GM19372 (cell line): ENCODE results near the gene UNC45B.
A peak's percentile ranks its signal among the peaks of the same experiment; 100 is the strongest.
"Not testable (repeated sequence)": the region's sequence is repeated elsewhere in the genome, so short reads cannot be mapped to it uniquely, and the experiment has no call there.

Experiments
- ATAC-seq: cut with Tn5 transposase; IDR thresholded peaks from one replicate; pipeline ENCODE4 v1.9.1; 2021; ENCODE audit warnings: mild to moderate bottlenecking, low read depth, moderate library complexity; ENCODE audit not compliant: unreplicated experiment

The UNC45B gene, protein sequence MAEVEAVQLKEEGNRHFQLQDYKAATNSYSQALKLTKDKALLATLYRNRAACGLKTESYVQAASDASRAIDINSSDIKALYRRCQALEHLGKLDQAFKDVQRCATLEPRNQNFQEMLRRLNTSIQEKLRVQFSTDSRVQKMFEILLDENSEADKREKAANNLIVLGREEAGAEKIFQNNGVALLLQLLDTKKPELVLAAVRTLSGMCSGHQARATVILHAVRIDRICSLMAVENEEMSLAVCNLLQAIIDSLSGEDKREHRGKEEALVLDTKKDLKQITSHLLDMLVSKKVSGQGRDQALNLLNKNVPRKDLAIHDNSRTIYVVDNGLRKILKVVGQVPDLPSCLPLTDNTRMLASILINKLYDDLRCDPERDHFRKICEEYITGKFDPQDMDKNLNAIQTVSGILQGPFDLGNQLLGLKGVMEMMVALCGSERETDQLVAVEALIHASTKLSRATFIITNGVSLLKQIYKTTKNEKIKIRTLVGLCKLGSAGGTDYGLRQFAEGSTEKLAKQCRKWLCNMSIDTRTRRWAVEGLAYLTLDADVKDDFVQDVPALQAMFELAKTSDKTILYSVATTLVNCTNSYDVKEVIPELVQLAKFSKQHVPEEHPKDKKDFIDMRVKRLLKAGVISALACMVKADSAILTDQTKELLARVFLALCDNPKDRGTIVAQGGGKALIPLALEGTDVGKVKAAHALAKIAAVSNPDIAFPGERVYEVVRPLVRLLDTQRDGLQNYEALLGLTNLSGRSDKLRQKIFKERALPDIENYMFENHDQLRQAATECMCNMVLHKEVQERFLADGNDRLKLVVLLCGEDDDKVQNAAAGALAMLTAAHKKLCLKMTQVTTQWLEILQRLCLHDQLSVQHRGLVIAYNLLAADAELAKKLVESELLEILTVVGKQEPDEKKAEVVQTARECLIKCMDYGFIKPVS

DNA sequence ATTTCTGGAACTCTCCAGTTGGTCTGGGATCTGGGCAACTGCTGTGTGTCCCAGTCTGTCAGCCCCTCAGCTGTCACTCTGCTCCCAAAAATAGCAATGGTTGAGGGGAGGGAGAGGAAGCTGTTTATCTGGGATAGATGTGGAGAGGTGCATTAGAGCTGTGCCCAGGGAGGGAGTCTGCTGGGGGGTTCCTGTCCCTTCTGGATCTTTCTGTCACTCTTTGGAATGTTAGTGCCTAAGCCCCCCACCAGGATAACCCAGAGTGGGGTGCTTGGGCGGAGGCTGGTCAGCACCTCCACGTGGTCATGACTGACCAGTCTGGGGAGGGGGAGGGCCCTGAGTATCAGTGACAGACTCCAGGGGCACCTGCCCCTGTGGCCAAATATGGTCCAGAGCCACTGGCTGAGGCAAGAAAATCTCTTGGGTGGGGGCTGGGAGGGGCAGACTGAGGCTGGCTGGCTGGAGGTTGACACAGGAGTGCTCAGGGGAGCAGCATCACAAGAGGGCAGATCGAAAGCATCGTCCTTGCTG is at the start of gene UNC45B:
TSS of gene UNC45B (plus strand) at position 443 of the 531 bp plus-strand sequence. CDS start 447 bp downstream, outside the sequence.
- ATAC-seq = no peak

DNA sequence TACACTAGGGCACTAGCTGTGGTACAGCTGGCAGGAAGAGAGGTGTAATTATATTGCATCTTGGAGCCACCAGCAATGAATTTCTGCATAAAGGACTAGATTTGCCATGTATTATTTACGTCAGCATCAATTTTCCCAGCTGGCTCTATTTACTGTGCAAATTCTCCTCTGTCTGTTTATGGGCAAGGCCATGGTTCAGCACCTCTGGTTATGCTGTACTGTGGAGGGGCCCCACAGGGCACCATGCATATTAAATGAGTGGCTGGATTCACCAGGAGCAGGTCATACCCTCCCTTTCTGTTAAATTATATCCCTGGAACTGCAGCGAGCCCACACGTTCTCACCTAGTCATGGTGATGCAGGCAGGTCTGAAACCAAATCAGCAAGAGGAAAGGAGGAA is 47.7 kb upstream of the UNC45B start:
- ATAC-seq = no peak

DNA sequence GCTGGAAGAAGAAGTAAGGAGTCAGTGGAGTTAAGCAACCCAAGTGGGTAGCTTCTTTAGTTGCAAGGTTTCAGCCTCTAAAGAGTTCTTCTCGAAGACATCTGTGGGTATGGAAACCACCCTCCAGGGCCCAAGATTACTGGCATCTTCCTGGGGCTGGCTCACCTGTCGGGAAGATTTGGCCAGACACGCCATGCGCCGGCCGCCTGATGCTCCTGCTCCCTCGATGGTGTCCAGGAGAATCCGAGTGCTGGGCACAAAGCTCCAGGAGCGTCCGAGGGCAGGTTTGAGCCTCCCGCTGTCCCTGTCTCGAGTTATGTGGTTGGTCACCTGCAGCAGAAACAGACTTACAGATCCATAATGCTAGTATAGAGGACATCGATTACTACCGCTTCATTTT is 46.6 kb upstream of the UNC45B start:
- no peak for ATAC-seq

DNA sequence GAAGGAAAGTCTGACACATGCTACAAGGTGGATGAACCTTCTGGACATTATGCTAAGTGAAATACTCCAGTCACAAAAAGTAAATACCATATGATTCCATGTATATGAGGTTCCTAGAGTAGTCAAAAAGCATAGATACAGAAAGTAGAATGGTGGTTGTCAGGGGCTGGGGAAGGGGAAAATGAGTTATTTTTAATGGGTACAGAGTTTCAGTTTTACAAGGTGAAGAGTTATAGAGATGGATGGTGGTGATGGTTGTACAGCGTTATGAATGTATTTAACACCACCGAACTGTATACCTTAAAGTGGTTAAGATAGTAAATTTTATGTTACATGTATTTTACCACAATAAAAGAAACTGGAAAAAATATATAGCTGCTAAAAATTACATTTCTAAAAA is 45.9 kb upstream of the UNC45B start:
- no peak for ATAC-seq

DNA sequence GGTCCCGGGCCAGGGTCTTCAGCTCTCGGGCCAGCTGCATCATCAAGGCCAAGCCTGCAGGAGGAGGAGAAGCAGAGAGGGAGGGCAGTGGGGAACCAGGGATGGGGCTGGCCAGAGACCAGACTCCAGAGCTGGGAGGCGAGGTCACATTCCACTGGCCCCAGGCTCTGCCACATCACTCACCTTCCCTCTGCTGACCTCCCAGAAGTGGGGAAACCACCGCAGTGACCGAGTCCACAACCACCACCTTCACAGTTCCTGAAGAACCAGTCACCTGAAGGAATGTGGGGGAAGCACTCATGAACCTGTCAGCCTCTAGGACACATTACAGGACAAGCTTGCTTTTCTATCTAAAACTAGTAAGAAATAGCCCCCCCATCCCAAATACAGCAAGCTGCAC is 44.3 kb upstream of the UNC45B start:
- no peak for ATAC-seq

DNA sequence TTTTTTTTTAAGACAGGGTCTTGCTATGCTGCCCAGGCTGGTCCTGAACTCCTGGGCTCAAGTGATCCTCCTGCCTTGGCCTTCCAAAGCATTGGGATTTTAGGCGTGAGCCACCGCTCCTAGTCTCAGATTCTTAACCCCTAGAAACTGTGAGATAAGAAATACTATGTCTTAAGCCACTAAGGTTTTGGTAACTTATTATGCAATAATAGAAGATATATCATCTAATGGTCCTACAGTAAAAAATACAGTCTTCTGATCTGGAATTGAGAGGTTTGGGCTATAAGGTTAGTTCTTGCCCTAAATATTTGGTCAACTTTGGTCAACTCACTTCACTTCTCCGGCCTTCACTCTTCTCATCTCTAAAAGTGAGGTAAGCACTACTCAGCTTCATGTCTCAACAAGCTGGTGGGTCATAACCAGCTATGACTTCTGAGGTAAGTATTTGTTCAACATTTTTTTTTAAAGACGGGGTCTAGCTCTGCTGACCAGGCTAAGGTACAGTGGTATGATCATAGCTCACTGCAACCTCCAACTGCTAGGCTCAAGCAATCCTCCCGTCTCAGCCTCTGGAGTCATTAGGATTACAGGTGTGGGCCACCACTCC is 42.7 kb upstream of the UNC45B start:
- no peak for ATAC-seq

DNA sequence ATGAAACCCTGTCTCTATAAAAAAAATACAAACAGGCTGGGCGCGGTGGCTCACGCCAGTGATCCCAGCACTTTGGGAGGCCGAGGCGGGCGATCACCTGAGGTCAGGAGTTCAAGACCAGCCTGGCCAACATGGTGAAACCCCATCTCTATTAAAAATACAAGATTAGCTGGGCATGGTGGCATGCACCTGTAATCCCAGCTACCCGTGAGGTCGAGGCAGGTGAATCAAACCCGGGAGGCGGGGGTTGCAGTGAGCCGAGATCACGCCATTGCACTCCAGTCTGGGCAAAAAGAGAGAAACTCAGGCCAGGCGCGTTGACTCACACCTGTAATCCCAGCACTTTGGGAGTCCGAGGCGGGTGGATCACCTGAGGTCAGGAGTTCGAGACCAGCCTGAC is 36.8 kb upstream of the UNC45B start:
- not testable (repeated sequence) for ATAC-seq

DNA sequence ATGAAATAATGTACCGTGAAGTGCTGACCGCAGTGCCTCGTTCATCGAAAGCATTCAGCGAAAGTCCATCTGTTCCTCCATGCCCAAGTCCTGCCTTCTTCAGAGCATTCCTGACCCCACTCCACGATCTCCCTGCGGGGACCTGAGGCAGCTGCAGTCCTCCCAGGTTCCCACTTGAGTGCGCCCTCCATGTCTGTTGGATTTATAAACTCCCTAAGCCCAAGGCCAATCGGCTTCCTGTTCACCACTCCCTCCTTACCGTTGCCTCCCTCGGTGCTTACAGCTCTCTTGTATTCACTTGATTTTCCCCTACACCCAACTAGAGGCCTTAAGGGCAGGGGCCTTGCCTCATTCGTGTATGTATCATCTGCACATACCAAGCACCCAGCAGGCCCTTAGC is 30.8 kb upstream of the UNC45B start:
- no peak for ATAC-seq

DNA sequence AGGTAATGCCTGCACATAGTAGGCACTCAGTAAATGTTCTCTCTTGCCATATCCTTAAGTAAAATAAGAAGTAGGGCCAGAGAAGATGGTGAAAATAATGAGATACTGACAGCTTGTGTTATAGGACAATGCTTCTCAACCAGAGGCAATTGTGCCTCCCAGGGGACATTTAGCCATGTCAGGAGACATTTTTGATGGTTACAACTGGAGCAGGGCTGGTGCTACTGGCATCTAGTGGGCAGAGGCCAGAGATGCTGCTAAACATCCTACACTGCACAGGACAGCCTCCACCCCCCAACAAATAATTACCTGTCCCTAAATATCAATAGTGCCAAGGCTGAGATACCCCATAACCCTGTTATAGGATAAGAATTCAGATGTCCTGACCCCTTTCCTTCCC is 29.6 kb upstream of the UNC45B start:
- ATAC-seq = no peak

DNA sequence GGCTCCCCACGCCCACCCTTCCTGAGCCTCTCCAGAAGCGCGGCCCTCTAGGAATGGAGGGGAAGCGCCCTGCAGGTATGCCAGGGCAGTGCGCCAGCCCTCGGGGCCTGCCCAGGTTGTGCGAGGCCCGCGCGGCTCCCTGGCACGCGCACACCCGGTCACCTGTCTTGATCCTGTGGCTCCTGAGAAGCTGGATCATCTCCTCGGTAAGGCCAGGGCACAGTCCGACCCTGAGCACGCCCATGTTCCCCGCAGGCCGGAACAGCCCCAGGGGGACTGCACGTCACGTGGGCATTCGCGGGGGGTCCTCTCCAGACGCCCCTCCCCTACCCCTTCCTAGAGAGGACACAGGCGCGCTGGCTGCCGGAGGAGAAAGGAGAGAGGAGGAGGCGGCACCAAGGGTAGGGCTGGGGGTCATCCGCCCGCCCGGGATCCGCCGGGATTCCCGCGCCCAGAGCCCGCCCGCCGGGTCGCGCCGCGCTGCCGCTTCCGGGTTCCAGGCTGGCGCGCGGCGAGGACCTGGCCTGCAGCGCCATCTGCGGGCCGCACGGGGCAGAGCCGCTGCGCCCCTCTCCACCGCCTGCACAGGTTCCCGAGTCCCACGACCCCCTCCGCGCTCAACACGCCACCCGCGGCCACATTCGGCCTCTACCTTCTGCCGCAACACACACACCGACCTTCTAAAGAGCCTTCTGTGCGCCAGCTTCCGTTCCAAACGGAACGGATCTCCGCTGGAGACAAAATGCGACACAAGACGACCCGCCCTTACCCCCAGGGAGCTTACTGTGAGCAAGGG is 28.0 kb upstream of the UNC45B start, which contains the start of gene RAD51D:
TSS of gene RAD51D (minus strand) at position 491 of the 796 bp plus-strand sequence. CDS start at position 244, 247 bp downstream.
- peak; percentile 83 for ATAC-seq

DNA sequence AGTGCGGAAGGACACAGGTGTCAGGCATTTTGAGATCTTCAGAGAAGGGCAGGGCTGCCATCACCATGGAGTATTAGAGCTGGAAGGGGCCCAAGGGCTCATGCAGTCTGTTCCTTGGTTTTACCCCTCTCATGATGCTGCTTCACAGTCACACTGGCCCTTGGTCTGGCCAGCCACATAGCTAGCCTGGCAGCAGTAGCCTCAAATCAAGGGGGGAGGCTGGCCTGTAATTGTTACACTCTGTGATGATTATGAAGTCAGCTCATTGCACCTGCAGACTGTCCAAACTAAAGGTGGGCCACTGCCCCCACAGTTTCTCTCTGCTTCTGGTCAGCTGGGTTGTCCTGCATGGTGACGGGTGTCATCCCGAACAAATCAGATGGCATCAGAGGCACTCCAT is 26.3 kb upstream of the UNC45B start, which contains the start of gene FNDC8:
TSS of gene FNDC8 (plus strand) at position 301 of the 400 bp plus-strand sequence. CDS start at position 380, 79 bp downstream.
- no peak for ATAC-seq

DNA sequence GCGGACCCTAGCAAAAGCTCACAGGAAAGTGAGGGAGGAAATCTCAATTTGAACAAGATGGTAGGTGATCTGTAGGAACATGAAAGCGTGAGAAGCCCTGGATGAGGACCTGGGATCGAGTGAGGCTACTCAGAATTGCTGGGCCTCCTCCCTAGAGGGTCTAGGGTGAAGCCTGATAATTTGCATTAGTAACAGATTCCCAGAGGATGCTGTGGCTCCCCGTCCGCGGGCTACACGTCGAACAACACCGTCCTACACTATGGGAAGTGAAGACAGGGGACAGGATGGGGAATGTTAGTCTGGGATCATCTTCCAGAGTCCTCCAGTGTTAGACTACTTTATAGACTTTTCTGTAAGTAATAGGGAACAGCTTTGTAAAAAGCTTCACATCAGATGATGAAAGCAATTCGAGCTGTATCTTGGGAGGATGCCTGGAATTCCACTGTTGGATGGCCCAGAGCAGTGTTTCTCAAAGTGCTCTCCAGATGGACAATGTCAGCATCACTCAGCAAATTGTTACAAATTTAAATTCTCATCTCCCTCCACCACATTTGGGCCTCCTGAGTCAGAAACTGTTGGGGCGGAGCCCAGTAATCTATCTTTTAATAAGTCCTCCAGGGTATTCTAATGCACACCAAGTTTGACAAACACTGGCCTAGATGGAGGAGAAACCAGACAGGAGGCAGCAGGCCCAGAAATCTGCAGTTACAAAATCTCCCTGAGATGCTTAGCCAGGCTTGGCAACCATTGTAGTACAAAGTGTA is 19.7 kb upstream of the UNC45B start:
- no peak for ATAC-seq

DNA sequence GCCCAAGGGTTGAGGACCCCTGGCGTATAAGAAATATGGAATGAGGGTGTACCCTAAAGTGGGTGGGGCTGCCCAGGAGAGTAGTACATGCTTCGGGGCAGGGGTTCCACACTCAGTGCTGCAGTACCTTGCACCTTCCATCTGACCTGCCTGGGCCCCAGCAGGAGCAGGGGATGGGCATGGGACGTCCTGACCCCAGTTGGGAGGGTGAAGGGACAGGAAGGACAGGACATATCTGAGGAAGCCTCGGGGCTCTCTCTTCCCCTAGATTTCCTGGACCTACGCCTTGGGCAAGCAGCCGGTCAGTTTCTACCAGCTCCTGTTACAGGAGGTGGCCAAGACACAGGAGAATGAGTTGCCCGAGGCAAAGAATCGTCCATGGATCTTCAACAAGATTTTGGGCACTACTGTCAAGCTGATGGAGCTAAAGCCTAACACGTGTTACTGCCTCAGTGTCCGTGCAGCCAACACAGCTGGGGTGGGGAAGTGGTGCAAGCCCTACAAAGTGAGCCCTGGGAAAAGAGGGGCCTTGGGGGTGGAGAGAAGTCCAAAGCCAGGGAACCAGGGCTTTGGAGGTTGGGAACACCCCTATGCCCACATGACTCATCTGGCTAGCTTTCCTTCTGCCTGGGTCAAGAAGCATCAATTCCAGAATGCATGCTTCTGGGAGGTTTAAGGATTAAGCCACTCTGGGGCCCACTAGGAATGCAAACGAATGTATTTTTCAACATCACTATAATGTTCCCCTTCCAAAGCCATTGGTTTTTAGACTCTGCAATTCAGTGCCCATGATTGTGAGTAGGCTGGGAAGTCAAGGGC is 18.3 kb upstream of the UNC45B start:
- no peak for ATAC-seq

DNA sequence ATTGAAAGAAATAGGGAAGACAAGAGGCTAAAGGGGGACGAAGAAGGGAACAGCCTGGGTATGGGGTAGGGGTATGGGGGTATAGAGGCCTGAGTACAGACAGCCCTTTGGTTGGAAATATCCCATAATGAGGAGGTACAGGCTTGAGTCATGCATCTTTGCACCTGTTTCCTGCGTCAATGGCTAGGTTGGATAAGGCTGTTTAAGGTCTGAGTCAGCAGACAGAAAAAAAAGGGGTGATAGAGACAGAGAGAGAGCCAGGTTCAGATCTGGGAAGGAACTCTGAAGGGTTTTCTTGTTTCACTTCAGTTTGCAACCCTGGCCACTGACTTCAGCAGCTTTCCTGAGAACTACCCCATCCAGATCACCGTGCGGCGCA is 17.7 kb upstream of the UNC45B start:
- ATAC-seq = no peak

DNA sequence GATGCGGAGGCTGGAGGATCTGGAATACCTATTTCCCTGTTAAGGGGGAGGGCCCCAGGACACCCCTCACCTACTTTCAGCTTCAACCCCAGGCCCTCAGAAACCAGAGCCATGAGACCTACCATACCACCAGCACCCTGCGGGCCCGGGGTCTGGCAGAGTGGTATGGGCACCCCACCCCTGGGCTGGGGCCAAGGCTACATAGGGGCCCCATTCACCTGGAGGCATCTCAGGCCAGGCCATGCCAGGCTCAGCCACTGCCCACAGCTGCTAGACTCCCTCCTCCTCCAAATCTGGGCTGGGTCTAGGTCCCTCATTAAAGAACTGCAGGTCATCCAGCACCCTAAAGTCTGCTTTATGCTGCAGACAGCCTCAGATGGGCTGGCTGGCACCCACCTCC is 17.2 kb upstream of the UNC45B start:
- no peak for ATAC-seq

DNA sequence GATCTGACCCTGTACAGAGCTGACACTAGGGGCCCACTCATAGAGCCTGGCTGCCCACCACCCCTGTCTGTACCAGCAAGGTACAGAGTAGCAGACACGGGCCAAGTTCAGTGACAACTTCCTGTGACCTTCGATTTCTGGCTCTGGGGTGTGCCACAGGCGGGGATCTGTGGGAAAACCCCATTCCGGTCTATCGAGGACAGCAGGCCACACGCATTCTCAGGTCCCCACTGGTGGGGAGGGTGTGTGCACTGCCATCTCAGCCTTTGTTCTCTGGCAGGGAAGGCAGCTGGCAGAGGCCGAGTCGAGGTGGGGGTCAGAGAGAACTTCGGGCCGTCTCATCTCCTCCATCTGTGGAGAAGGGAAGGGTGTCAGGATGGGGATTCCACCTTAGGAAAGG is 15.5 kb upstream of the UNC45B start:
- no peak for ATAC-seq

DNA sequence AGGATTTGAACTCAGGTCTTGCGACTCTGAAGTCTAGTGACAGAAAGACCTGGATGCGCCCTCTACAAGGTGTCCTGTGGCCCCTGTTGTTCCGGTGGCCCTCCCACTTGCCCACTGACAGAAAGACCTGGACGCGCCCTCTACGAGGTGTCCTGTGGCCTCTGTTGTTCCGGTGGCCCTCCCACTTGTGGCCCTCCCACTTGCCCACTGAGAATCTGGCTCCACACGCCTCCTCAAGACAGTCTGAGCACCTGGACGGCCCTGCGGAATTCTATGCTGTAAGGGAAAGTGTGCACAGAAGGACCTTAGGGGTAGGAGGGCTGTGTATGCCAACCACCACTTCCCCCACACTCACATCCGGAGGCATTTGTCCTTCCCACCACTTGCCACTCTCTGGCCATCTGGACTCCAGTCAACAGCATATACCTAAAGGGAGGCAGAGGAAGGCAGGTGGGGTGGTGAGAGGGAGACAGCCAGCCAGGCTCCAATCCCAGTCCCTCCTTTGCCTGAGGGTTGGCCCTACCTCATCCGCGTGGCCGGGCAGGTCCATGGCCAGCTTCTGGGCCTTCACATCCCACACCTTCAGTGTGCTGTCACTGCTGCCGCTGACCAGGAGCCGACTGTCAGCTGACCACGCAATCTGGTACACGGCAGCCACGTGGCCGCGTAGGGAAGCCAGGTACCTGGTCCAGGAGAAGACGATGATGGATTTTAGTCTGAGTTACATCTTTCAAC is 14.6 kb upstream of the UNC45B start:
- no peak for ATAC-seq

DNA sequence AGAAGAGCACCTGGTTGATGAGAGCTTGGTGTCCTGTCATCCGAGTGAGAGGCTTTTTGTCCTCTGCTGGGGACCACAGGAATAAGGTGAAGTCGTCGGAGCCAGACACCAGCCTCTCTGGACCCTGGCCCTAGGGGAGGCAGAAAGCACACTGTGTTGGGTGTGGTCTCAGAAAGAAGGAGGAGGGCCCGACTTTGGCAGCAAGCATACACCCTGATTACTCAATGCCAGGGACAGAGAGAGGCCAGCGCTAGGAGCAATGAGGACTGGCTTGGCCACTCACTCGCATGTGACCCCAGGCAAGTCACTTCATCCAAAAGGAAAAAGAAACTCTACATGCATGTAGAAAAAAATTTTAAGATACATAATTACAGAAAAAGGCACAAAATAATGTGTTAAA is 12.3 kb upstream of the UNC45B start:
- ATAC-seq = no peak
